Peyer's patch (tissue), 4 donors: ENCODE results near the gene IL11RA.

Experiments used
- CTCF ChIP-seq, 6 experiments: fragments of 450-650 bp in 4 of 6; fragments of 200-600 bp in 2 of 6; sonication (generic) in 1 of 6; IDR thresholded peaks; one replicate each; pipeline ENCODE4 v1.5.1; 2017 to 2019; ENCODE audit warnings: antibody characterized with exemption in 6 of 6, mild to moderate bottlenecking in 3 of 6, moderate library complexity in 1 of 6
- POLR2A ChIP-seq, 2 donors: fragments of 450-650 bp; IDR thresholded peaks; one replicate each; pipeline ENCODE4 v1.5.1; 2017; ENCODE audit warnings: antibody characterized with exemption in 2 of 2, mild to moderate bottlenecking in 2 of 2, moderate library complexity in 2 of 2

DNA sequence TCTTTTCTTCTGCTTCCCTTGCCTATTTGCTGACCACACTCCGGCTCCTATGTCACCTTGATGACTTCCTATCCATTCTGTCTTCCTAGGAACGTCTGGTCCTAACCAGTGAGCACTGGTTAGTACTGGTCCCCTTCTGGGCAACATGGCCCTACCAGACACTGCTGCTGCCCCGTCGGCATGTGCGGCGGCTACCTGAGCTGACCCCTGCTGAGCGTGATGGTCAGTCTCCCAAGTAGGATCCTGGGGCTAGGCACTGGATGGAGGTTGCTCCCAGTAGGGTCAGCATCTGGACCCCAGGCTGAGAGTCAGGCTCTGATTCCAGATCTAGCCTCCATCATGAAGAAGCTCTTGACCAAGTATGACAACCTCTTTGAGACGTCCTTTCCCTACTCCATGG is 3.3 kb upstream of the IL11RA start:
- TF ChIP-seq CTCF (IDR thresholded peaks at IDR 0.05) (no peak), POLR2A (IDR thresholded peaks at IDR 0.05) (no peak)
